Astrocyte of the cerebellum (primary cell): ENCODE data around the gene PANX3.
A peak's percentile ranks its signal among the peaks of the same experiment; 100 is the strongest.

Source experiments
- DNase-seq: peaks from one replicate; pipeline ENCODE4 v3.0.0-alpha.2; 2011; ENCODE audit warnings: low read depth
- H3K4me3 ChIP-seq: 2 replicates; pipeline ENCODE4 v1.5.1; 2011; ENCODE audit warnings: mild to moderate bottlenecking, low read depth, low read length, moderate library complexity
- CTCF ChIP-seq: IDR thresholded peaks from 2 replicates; pipeline ENCODE4 v1.5.1; 2012; ENCODE audit warnings: low read length, low read depth, moderate library complexity, mild to moderate bottlenecking; ENCODE audit errors: missing control alignments
- in situ Hi-C: cut with HindIII; loops from 2 replicates; pipeline ENCODE4 v1.10.0; 2017; ENCODE audit warnings: low sequenced_read_pairs

Gene PANX3

DNA sequence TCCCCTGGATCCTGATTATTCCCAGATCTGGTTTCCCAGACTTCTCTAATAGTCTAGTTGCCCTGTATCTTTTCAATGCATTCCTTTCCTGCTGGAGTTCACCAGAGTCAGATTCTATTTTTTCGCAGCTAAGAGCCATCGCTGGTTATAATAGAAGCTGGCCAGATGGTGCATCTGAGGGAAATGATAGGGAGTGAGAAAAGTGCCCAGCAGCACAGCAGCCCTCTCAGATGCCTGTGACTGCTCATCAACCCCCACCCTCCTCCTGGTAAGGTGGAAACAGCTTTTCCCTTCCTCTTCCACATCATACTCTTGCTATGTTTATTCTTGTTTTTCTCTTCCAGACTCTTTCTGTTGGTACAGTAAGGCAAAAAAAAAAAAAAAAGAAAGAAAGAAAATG, 28.7 kb upstream of the PANX3 start:
- H3K4me3 ChIP-seq, result no peak overlapping the region
- in situ Hi-C loops, result no loop called here
- DNase-seq, result no peak
- TF ChIP-seq CTCF, result no peak

DNA sequence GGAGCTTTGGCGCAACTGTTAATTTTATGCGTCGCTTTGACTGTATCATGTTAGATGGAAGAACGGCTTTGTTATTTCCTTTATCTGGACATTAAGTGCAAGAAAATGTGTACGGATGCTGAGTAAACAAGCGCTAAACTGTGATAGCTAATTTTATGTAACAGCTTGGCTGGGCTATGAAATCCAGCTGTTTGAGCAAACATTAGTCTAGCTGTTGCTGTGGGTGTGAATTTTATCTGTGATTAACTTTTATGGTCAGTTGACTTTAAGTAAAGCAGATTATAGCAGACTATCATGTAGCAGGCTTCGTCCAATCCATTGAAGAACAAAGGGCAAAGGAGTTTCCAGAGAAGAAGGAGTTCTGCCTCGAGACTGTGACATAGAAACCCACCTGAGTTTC, 27.4 kb upstream of the PANX3 start:
- H3K4me3 ChIP-seq, result no peak overlapping the region
- TF ChIP-seq CTCF, result no peak
- in situ Hi-C loops, result no loop called here
- no peak for DNase-seq

GRCh38 chr11:124584681-124585372, 26.4 kb upstream of the PANX3 start:
- in situ Hi-C loops, result no loop called here
- no peak overlapping the region for H3K4me3 ChIP-seq
- TF ChIP-seq CTCF, result no peak
- DNase-seq, result no peak

DNA sequence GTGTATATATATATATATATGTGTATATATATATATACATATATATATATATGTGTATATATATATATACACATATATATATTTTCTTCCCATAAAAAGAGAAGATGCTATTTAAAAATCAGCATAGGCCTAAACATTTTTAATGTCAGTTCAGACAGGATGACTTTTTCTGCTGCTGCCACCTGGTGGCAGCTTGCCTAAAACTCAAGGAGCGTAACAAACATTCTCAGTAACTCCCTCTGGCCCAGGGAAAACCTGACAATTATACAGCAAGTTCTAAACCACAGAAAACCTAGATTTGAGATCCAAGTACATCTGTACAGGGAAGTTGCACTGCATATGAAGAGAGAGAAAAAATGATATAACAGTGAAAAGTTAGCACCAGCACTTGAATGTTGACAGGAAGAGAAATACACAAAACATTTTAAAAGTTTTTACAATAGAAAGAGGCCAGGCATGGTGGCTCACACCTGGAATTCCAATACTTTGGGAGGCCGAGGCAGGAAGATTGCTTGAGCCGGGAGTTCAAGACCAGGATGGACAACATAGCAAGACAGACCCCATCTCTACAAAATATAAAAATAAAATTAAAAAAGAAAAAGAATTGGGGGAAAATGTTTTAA, 24.9 kb upstream of the PANX3 start:
- peak; percentile 70 for TF ChIP-seq CTCF
- DNase-seq, result peak; percentile 50
- in situ Hi-C loops, result no loop called here
- no peak overlapping the region for H3K4me3 ChIP-seq

GRCh38 chr11:124591430-124591829, 19.8 kb upstream of the PANX3 start:
- H3K4me3 ChIP-seq, result no peak overlapping the region
- TF ChIP-seq CTCF, result no peak
- in situ Hi-C loops, result no loop called here
- no peak for DNase-seq

- DNase-seq, result no peak
- no peak overlapping the region for H3K4me3 ChIP-seq
- in situ Hi-C loops, result no loop called here
- TF ChIP-seq CTCF, result no peak
Observed at GRCh38 chr11:124592627-124593026, 18.6 kb upstream of the PANX3 start.
